IMR-90 (cell line): ENCODE data around the gene HS6ST3. TPM values are rescaled to one million over a fixed set of nuclear protein-coding genes. Genes with fewer than 3 reads are reported as not detected.

ENCODE experiments used
- ATAC-seq: fragments of 200-7000 bp; cut with Tn5 transposase; 2 replicates; pipeline ENCODE4 v1.9.1; 2020; ENCODE audit warnings: low read depth, mild to moderate bottlenecking, moderate library complexity
- BruUV-seq: library from RNA; stranded (reverse); fragments of 400-500 nt; replicated peaks from 2 replicates; lab custom pipeline; 2021; lab: Mats Ljungman, UMichigan
- CTCF ChIA-PET: fragments of 300-600 bp; formaldehyde crosslinking; extraction: SDS; loops from one replicate; lab custom pipeline; 2021; ENCODE audit warnings: antibody characterized with exemption; lab: Yijun Ruan, JAX
- POLR2A ChIA-PET: fragments of 300-600 bp; sonication (Branson Sonifier 250); formaldehyde crosslinking; loops from one replicate; lab custom pipeline; 2022; ENCODE audit warnings: antibody characterized with exemption; ENCODE audit not compliant: unreplicated experiment; lab: Charles Lee
- DNase-seq: peaks from one replicate; pipeline ENCODE4 v3.0.0; 2013
- H2AFZ ChIP-seq: replicated peaks from 2 replicates; pipeline ENCODE3; 2013; ENCODE audit warnings: low read length, mild to moderate bottlenecking; ENCODE audit not compliant: poor library complexity
- H2AK5ac ChIP-seq: 2 replicates; pipeline ENCODE4 v1.6.1; 2013; ENCODE audit warnings: low read depth, low read length, inconsistent platforms
- H2AK9ac ChIP-seq: replicated peaks from 2 replicates; pipeline ENCODE3; 2013; ENCODE audit warnings: mild to moderate bottlenecking, low read depth, low read length, moderate library complexity; ENCODE audit not compliant: poor library complexity
- H2BK120ac ChIP-seq: 2 replicates; pipeline ENCODE4 v1.6.1; 2013; ENCODE audit warnings: low read depth, low read length, inconsistent platforms
- H2BK15ac ChIP-seq: 3 replicates; pipeline ENCODE4 v1.6.1; 2013; ENCODE audit warnings: low read depth, low read length, inconsistent platforms
- H2BK20ac ChIP-seq: 2 replicates; pipeline ENCODE4 v1.6.1; 2013; ENCODE audit warnings: low read depth, mild to moderate bottlenecking, inconsistent platforms, low read length, moderate library complexity
- H2BK5ac ChIP-seq: 2 replicates; pipeline ENCODE4 v1.6.1; 2013; ENCODE audit warnings: mild to moderate bottlenecking, low read depth, low read length, inconsistent platforms; ENCODE audit not compliant: poor library complexity, severe bottlenecking
- H3K14ac ChIP-seq: replicated peaks from 2 replicates; pipeline ENCODE4 v1.6.1; 2013; ENCODE audit warnings: low read depth, low read length, inconsistent platforms
- H3K18ac ChIP-seq: 2 replicates; pipeline ENCODE4 v1.6.1; 2013; ENCODE audit warnings: low read depth, low read length, control low read depth
- H3K23ac ChIP-seq: 2 replicates; pipeline ENCODE4 v1.6.1; 2013; ENCODE audit warnings: low read depth, low read length, inconsistent platforms
- H3K27ac ChIP-seq: 2 replicates; pipeline ENCODE4 v1.5.1; 2013; ENCODE audit warnings: mild to moderate bottlenecking, control low read depth, low read length; ENCODE audit not compliant: insufficient read depth
- H3K27me3 ChIP-seq: 2 replicates; pipeline ENCODE4 v1.6.1; 2013; ENCODE audit warnings: low read length; ENCODE audit not compliant: control insufficient read depth, insufficient read depth
- H3K36me3 ChIP-seq: 2 replicates; pipeline ENCODE4 v1.6.1; 2013; ENCODE audit warnings: low read length, mixed read lengths; ENCODE audit not compliant: control insufficient read depth, insufficient read depth
- H3K4ac ChIP-seq: 2 replicates; pipeline ENCODE4 v1.6.1; 2013; ENCODE audit warnings: low read depth, low read length, inconsistent platforms
- H3K4me1 ChIP-seq: 2 replicates; pipeline ENCODE4 v1.6.1; 2013; ENCODE audit warnings: low read length, mixed read lengths; ENCODE audit not compliant: control insufficient read depth, insufficient read depth
- H3K4me2 ChIP-seq: 2 replicates; pipeline ENCODE4 v1.6.1; 2013; ENCODE audit warnings: low read depth, mild to moderate bottlenecking, control low read depth, low read length, moderate library complexity
- H3K4me3 ChIP-seq: 2 replicates; pipeline ENCODE4 v1.5.1; 2013; ENCODE audit warnings: low read depth, mild to moderate bottlenecking, control low read depth, low read length, moderate library complexity; ENCODE audit not compliant: insufficient read depth
- H3K56ac ChIP-seq: 2 replicates; pipeline ENCODE4 v1.6.1; 2013; ENCODE audit warnings: low read length, inconsistent platforms; ENCODE audit not compliant: insufficient read depth; ENCODE audit errors: extremely low read depth
- H3K79me1 ChIP-seq, 2 experiments: 2 replicates each; pipeline ENCODE4 v1.6.1; 2013; ENCODE audit warnings: low read length in 2 of 2, inconsistent platforms in 1 of 2, low read depth in 1 of 2
- H3K9ac ChIP-seq: 2 replicates; pipeline ENCODE4 v1.6.1; 2013; ENCODE audit warnings: low read depth, low read length, control low read depth
- H3K9me1 ChIP-seq: 2 replicates; pipeline ENCODE4 v1.6.1; 2013; ENCODE audit warnings: low read length, inconsistent platforms; ENCODE audit not compliant: insufficient read depth
- H3K9me3 ChIP-seq: 2 replicates; pipeline ENCODE4 v1.6.1; 2013; ENCODE audit warnings: low read length; ENCODE audit not compliant: control insufficient read depth, insufficient read depth
- H4K20me1 ChIP-seq: 2 replicates; pipeline ENCODE4 v1.6.1; 2013; ENCODE audit warnings: low read length, inconsistent platforms; ENCODE audit not compliant: insufficient read depth
- H4K5ac ChIP-seq: 2 replicates; pipeline ENCODE4 v1.6.1; 2013; ENCODE audit warnings: mild to moderate bottlenecking, low read depth, low read length, control low read depth
- H4K8ac ChIP-seq, 2 experiments: 2 replicates each; pipeline ENCODE4 v1.6.1; 2013; ENCODE audit warnings: low read depth in 2 of 2, low read length in 2 of 2, control low read depth in 1 of 2, inconsistent platforms in 1 of 2
- H4K91ac ChIP-seq: 2 replicates; pipeline ENCODE4 v1.6.1; 2013; ENCODE audit warnings: low read depth, low read length, inconsistent platforms; ENCODE audit not compliant: insufficient read depth
- BHLHE40 ChIP-seq: fragments of 150-350 bp; IDR thresholded peaks from 2 replicates; pipeline ENCODE4 v1.6.1; 2016; ENCODE audit warnings: mild to moderate bottlenecking, low read depth, low read length
- CEBPB ChIP-seq: IDR thresholded peaks from 2 replicates; pipeline ENCODE4 v1.6.1; 2012; ENCODE audit warnings: low read depth, low read length, improper control_type of control experiment
- CHD1 ChIP-seq: IDR thresholded peaks from 2 replicates; pipeline ENCODE4 v1.6.1; 2012; ENCODE audit warnings: low read depth, low read length, improper control_type of control experiment
- MAFK ChIP-seq: IDR thresholded peaks from 2 replicates; pipeline ENCODE4 v1.6.1; 2012; ENCODE audit warnings: low read depth, low read length, improper control_type of control experiment
- MAZ ChIP-seq: IDR thresholded peaks from 2 replicates; pipeline ENCODE4 v1.6.1; 2012; ENCODE audit warnings: low read depth, mild to moderate bottlenecking, low read length, improper control_type of control experiment, moderate library complexity, borderline replicate concordance
- MXI1 ChIP-seq: IDR thresholded peaks from 2 replicates; pipeline ENCODE4 v1.6.1; 2012; ENCODE audit warnings: low read depth, mild to moderate bottlenecking, low read length, moderate library complexity, borderline replicate concordance
- NFE2L2 ChIP-seq: fragments of 150-350 bp; IDR thresholded peaks from 2 replicates; pipeline ENCODE4 v1.6.1; 2016; ENCODE audit warnings: low read depth, mild to moderate bottlenecking, low read length
- POLR2A ChIP-seq: IDR thresholded peaks from 2 replicates; pipeline ENCODE4 v1.6.1; 2012; ENCODE audit warnings: mild to moderate bottlenecking, low read depth, low read length
- RAD21 ChIP-seq: IDR thresholded peaks from 2 replicates; pipeline ENCODE4 v1.6.1; 2012; ENCODE audit warnings: low read length, improper control_type of control experiment
- RCOR1 ChIP-seq: IDR thresholded peaks from 2 replicates; pipeline ENCODE4 v1.6.1; 2012; ENCODE audit warnings: mild to moderate bottlenecking, low read length, improper control_type of control experiment; ENCODE audit not compliant: insufficient replicate concordance
- RFX5 ChIP-seq: IDR thresholded peaks from 2 replicates; pipeline ENCODE4 v1.8.0; 2012; ENCODE audit warnings: low read depth, mild to moderate bottlenecking, low read length, moderate library complexity
- SMC3 ChIP-seq: fragments of 150-350 bp; IDR thresholded peaks from 2 replicates; pipeline ENCODE4 v1.6.1; 2016; ENCODE audit warnings: low read depth, mild to moderate bottlenecking, antibody characterized with exemption, low read length, moderate library complexity
- WGBS, 2 experiments: methylation state at CpG; one replicate each; pipeline versions ENCODE4 v1.1.5 to v1.1.7; 2013; ENCODE audit warnings: missing lambda C conversion rate in 2 of 2; ENCODE audit not compliant: insufficient read length in 1 of 2; ENCODE audit errors: extremely low coverage in 2 of 2; 5-methylcytosine and 5-hydroxymethylcytosine counted together
- dilution Hi-C: fragments of 300-500 bp; cut with HindIII; formaldehyde crosslinking; loops from one replicate; pipeline ENCODE4 v1.14.3; 2018; ENCODE audit warnings: low sequenced_read_pairs; ENCODE audit not compliant: unreplicated experiment
- in situ Hi-C: fragments of 300-500 bp; cut with MboI; formaldehyde crosslinking; loops from 3 replicates; pipeline ENCODE4 v1.14.3; 2019; ENCODE audit warnings: low sequenced_read_pairs, inconsistent platforms, mixed read lengths
- intact Hi-C: fragments of 100-400 bp; cut with micrococcal nuclease; formaldehyde crosslinking; loops from 2 replicates; pipeline ENCODE4 v1.10.0; 2022
- polyA plus RNA-seq, 3 experiments: library from polyadenylated mRNA; depleted of rRNA; stranded (reverse); fragments of >200 nt; gene quantifications; 2 replicates each; pipeline ENCODE4 v1.2.3, GENCODE V29; 2012; ENCODE audit warnings: low replicate concordance in 1 of 3
- total RNA-seq: library from RNA; depleted of rRNA; stranded (reverse); fragments of >200 nt; gene quantifications from 2 replicates; pipeline ENCODE4 v1.2.3, GENCODE V29; 2012
- TF ChIP-seq, protein P1 (sequence below): fragments of 150-350 bp; IDR thresholded peaks from 2 replicates; pipeline ENCODE4 v1.6.1; 2017; ENCODE audit warnings: mild to moderate bottlenecking, antibody characterized with exemption, low read length, low read depth
- TF ChIP-seq, protein P2 (sequence below): fragments of 150-350 bp; IDR thresholded peaks from 2 replicates; pipeline ENCODE4 v1.6.1; 2016; ENCODE audit warnings: low read depth, mild to moderate bottlenecking, low read length, moderate library complexity, borderline replicate concordance
- TF ChIP-seq, protein P3 (sequence below): conservative IDR thresholded peaks from 2 replicates; pipeline ENCODE4 v1.5.1; 2012; ENCODE audit warnings: mild to moderate bottlenecking, low read depth, low read length, improper control_type of control experiment

The HS6ST3 gene
- total and polyA plus RNA-seq, 2 of the 4 experiments (the other 2 are of a cell fraction), result not detected

DNA sequence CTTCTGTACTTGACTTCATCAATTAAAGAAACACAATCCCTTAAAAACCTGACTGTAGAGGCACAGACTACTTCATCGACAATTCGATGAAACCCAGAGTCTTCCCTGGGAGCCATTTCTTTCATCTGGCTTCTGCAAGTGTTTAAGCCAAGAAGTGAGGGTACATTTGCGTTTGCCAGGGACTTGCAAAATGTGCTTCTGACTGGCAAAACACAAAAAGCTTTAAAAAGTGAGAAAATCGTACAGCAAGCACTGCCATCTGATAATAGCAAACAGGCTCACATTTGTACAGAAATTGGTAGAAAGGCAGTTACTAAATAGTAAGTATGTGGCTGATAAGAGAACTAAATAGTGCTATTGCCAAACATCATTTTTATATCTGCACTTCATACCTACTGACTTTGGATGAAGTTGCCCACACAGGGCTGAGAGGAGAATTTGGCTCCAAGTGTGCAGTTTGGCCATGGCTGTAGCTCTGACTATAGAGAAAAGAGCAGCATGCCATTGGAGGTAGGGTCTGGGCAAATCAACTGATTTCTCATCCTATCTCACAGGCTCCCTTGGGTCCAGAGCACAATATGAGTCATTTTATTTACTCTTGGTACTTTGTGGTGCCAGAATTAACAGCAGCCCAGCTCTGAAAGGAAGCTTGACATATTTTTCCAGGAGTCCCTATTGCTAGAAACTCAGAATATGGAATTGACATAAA is 546.2 kb downstream of the HS6ST3 start:
- dilution Hi-C loops (no loop called here), in situ Hi-C loops (no loop called here), intact Hi-C loops (no loop called here)
- no peak overlapping the region for H2AK5ac ChIP-seq
- no peaks in the 10 kb centered on the region for H3K4me1 ChIP-seq
- no peak overlapping the region for H2BK5ac ChIP-seq
- H3K4me3 ChIP-seq, result no peak overlapping the region
- no peak overlapping the region for H3K27ac ChIP-seq
- no peaks in the 10 kb centered on the region for H3K79me1 ChIP-seq
- no peaks in the 10 kb centered on the region for H3K9me1 ChIP-seq
- H3K56ac ChIP-seq, result no peak overlapping the region
- no peak overlapping the region for H3K9ac ChIP-seq
- no peak overlapping the region for H3K4me2 ChIP-seq
- ATAC-seq, result no peak
- CTCF ChIA-PET, result no interaction called here
- no peak overlapping the region for H4K8ac ChIP-seq
- H2BK20ac ChIP-seq, result no peak overlapping the region
- no peak overlapping the region for H3K18ac ChIP-seq
- POLR2A ChIA-PET, result no interaction called here
- WGBS, 2 experiments, result 43% methylated on average over 1 of the region's 4 CpGs; no CpG with 5 or more reads in 1 of the 2 experiments
- no peak overlapping the region for H4K5ac ChIP-seq
- no peak overlapping the region for H3K4ac ChIP-seq
- no peaks in the 10 kb centered on the region for H3K36me3 ChIP-seq
- no peak overlapping the region for H4K91ac ChIP-seq
- H2AK9ac ChIP-seq, result no peak overlapping the region
- no peak for DNase-seq
- peaks cover 8% of the 10 kb centered on the region for H3K9me3 ChIP-seq
- no peak overlapping the region for H3K14ac ChIP-seq
- no peaks in the 10 kb centered on the region for H3K27me3 ChIP-seq
- no peak overlapping the region for H2BK15ac ChIP-seq
- BruUV-seq, result no TSS peak
- no peak for TF ChIP-seq RAD21
- TF ChIP-seq, protein P1, sequence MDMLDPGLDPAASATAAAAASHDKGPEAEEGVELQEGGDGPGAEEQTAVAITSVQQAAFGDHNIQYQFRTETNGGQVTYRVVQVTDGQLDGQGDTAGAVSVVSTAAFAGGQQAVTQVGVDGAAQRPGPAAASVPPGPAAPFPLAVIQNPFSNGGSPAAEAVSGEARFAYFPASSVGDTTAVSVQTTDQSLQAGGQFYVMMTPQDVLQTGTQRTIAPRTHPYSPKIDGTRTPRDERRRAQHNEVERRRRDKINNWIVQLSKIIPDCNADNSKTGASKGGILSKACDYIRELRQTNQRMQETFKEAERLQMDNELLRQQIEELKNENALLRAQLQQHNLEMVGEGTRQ, result no peak
- no peak for TF ChIP-seq CEBPB
- TF ChIP-seq BHLHE40, result no peak
- no peak for TF ChIP-seq NFE2L2
- TF ChIP-seq CHD1, result no peak
- TF ChIP-seq RFX5, result no peak
- no peak for TF ChIP-seq POLR2A
- no peak for TF ChIP-seq MAZ
- TF ChIP-seq, protein P2, sequence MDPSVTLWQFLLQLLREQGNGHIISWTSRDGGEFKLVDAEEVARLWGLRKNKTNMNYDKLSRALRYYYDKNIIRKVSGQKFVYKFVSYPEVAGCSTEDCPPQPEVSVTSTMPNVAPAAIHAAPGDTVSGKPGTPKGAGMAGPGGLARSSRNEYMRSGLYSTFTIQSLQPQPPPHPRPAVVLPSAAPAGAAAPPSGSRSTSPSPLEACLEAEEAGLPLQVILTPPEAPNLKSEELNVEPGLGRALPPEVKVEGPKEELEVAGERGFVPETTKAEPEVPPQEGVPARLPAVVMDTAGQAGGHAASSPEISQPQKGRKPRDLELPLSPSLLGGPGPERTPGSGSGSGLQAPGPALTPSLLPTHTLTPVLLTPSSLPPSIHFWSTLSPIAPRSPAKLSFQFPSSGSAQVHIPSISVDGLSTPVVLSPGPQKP, result no peak
- TF ChIP-seq, protein P3, sequence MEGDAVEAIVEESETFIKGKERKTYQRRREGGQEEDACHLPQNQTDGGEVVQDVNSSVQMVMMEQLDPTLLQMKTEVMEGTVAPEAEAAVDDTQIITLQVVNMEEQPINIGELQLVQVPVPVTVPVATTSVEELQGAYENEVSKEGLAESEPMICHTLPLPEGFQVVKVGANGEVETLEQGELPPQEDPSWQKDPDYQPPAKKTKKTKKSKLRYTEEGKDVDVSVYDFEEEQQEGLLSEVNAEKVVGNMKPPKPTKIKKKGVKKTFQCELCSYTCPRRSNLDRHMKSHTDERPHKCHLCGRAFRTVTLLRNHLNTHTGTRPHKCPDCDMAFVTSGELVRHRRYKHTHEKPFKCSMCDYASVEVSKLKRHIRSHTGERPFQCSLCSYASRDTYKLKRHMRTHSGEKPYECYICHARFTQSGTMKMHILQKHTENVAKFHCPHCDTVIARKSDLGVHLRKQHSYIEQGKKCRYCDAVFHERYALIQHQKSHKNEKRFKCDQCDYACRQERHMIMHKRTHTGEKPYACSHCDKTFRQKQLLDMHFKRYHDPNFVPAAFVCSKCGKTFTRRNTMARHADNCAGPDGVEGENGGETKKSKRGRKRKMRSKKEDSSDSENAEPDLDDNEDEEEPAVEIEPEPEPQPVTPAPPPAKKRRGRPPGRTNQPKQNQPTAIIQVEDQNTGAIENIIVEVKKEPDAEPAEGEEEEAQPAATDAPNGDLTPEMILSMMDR, result no peak
- TF ChIP-seq MAFK, result no peak
- no peak for TF ChIP-seq MXI1
- no peak for TF ChIP-seq RCOR1
- TF ChIP-seq SMC3, result no peak
- no peak overlapping the region for H2BK120ac ChIP-seq
- no peak overlapping the region for H2AFZ ChIP-seq
- no peak overlapping the region for H3K23ac ChIP-seq
- H4K20me1 ChIP-seq, result no peaks in the 10 kb centered on the region
